Testis (tissue), 3 donors: Measurements from ENCODE around the gene HMBS. TPM values are rescaled to one million over a fixed set of nuclear protein-coding genes. Genes with fewer than 3 reads are reported as not detected.

ENCODE experiments used
- DNase-seq: peaks from one replicate; pipeline ENCODE4 v3.0.0-alpha.2; 2019
- H3K27ac ChIP-seq, 2 donors: fragments of 200-600 bp; sonication (generic); one replicate each; pipeline ENCODE4 v1.5.1; 2019
- H3K27me3 ChIP-seq: fragments of 200-600 bp; sonication (generic); one replicate; pipeline ENCODE4 v1.5.1; 2019
- H3K36me3 ChIP-seq: fragments of 200-600 bp; sonication (generic); one replicate; pipeline ENCODE4 v1.5.1; 2017; ENCODE audit warnings: low read depth; ENCODE audit errors: missing control alignments
- H3K4me1 ChIP-seq: fragments of 200-600 bp; sonication (generic); one replicate; pipeline ENCODE4 v1.5.1; 2019
- H3K4me3 ChIP-seq, 2 donors: fragments of 200-600 bp; sonication (generic); one replicate each; pipeline ENCODE4 v1.5.1; 2017 to 2019
- H3K9me3 ChIP-seq: fragments of 200-600 bp; sonication (generic); one replicate; pipeline ENCODE4 v1.5.1; 2017
- CTCF ChIP-seq, 3 experiments: fragments of 450-650 bp in 2 of 3; fragments of 200-600 bp in 1 of 3; sonication (generic) in 1 of 3; IDR thresholded peaks; one replicate each; pipeline ENCODE4 v1.5.1; 2016 to 2019; ENCODE audit warnings: antibody characterized with exemption in 3 of 3, mild to moderate bottlenecking in 2 of 3, moderate library complexity in 1 of 3
- POLR2A ChIP-seq: fragments of 450-650 bp; IDR thresholded peaks from one replicate; pipeline ENCODE4 v1.6.1; 2017; ENCODE audit warnings: antibody characterized with exemption, mild to moderate bottlenecking, moderate library complexity
- WGBS, 2 donors: methylation state at CpG; one replicate each; pipeline ENCODE4 v1.1.5; 2018; 5-methylcytosine and 5-hydroxymethylcytosine counted together
- intact Hi-C: fragments of 100-400 bp; cut with DNase I; formaldehyde crosslinking; loops from one replicate; pipeline ENCODE4 v1.15.1; 2023; ENCODE audit warnings: low total_unique reads
- polyA plus RNA-seq: library from polyadenylated mRNA; stranded (reverse); fragments of 350-450 nt; fragmentation: Illumina TruSeq; extraction: RNeasy Lipid Tissue Mini Kit (QIAGEN cat#74804); gene quantifications from one replicate; pipeline ENCODE4 v1.2.3, GENCODE V29; 2014; ENCODE audit warnings: low read depth, low replicate concordance; ENCODE audit not compliant: insufficient read depth
- total RNA-seq, 2 donors: library from RNA; depleted of rRNA; stranded (reverse); fragments of >200 nt; gene quantifications; one replicate each; pipeline ENCODE4 v1.2.3, GENCODE V29; 2016

The HMBS gene
- total and polyA plus RNA-seq, 3 donors from 2014 or later = 14.0 to 17.3 (median 17.0) TPM

GRCh38 chr11:119091178-119091577 is 6.5 kb downstream of the HMBS start:
- 93 to 95% methylated on average over 9 of the region's 9 CpGs for WGBS, 2 donors
- TF ChIP-seq CTCF (IDR thresholded peaks at IDR 0.05) (no peak), POLR2A (no peak)
- H3K4me1 ChIP-seq = peaks cover 17% of the 10 kb centered on the region
- no peaks in the 10 kb centered on the region for H3K9me3 ChIP-seq
- no peak overlapping the region for H3K4me3 ChIP-seq
- H3K36me3 ChIP-seq = no peaks in the 10 kb centered on the region
- no peak overlapping the region for H3K27ac ChIP-seq
- DNase-seq = no peak
- no peaks in the 10 kb centered on the region for H3K27me3 ChIP-seq
- intact Hi-C loops = loop anchor here (10.0 kb wide), 1 partner anchor 94 kb away; the partner anchor contains the start of gene NHERF4

- WGBS, 2 donors = 86 to 91% methylated on average over 11 to 13 of the region's 13 CpGs
- H3K4me1 ChIP-seq = peaks cover 17% of the 10 kb centered on the region
- TF ChIP-seq POLR2A = no peak
- H3K4me3 ChIP-seq = no peak overlapping the region
- no peak for DNase-seq
- intact Hi-C loops = loop anchor here (10.0 kb wide), 1 partner anchor 93 kb away; the partner anchor contains the start of gene NHERF4
- H3K9me3 ChIP-seq = no peaks in the 10 kb centered on the region
- H3K27ac ChIP-seq = no peak overlapping the region
- no peaks in the 10 kb centered on the region for H3K36me3 ChIP-seq
- H3K27me3 ChIP-seq = no peaks in the 10 kb centered on the region
These were observed 7.5 kb downstream of the HMBS start for GRCh38 chr11:119091966-119092879.

- peak overlapping the region; percentile 77 to 80 for H3K4me3 ChIP-seq
- H3K36me3 ChIP-seq = no peaks in the 10 kb centered on the region
- H3K27ac ChIP-seq = peak overlapping the region; percentile 83 to 96
- H3K4me1 ChIP-seq = peaks cover 17% of the 10 kb centered on the region
- WGBS, 2 donors = 56 to 62% methylated on average over 10 to 12 of the region's 12 CpGs
- no peak for DNase-seq
- H3K9me3 ChIP-seq = no peaks in the 10 kb centered on the region
- intact Hi-C loops = loop anchor here (10.0 kb wide), 1 partner anchor 92 kb away; the partner anchor contains the start of gene NHERF4
- H3K27me3 ChIP-seq = no peaks in the 10 kb centered on the region
- no peak for TF ChIP-seq CTCF (IDR thresholded peaks at IDR 0.05)
- no peak for TF ChIP-seq POLR2A
These were observed 8.5 kb downstream of the HMBS start for GRCh38 chr11:119092880-119093842.

GRCh38 chr11:119093942-119094815 is 9.5 kb downstream of the HMBS start:
- Histone ChIP-seq H3K4me1 (peaks cover 17% of the 10 kb centered on the region), H3K27ac (peak overlapping the region; percentile 83 to 96), H3K27me3 (no peaks in the 10 kb centered on the region), H3K9me3 (no peaks in the 10 kb centered on the region), H3K36me3 (no peaks in the 10 kb centered on the region), H3K4me3 (peak overlapping the region; percentile 77 to 80)
- 1 to 2% methylated on average over 12 to 45 of the region's 81 CpGs for WGBS, 2 donors
- intact Hi-C loops = loop anchor here (10.0 kb wide), 1 partner anchor 91 kb away; the partner anchor contains the start of gene NHERF4
- DNase-seq = peak; percentile 46
- TF ChIP-seq CTCF (IDR thresholded peaks at IDR 0.05) = no peak
- no peak for TF ChIP-seq POLR2A
